GM19397 (cell line): ENCODE results near the gene HIP1.
"Not testable (repeated sequence)": the region's sequence is repeated elsewhere in the genome, so short reads cannot be mapped to it uniquely, and the experiment has no call there.

Experiments
- ATAC-seq: cut with Tn5 transposase; IDR thresholded peaks from one replicate; pipeline ENCODE4 v1.9.1; 2021; ENCODE audit warnings: mild to moderate bottlenecking, moderate library complexity; ENCODE audit not compliant: unreplicated experiment

The HIP1 gene

GRCh38 chr7:75687246-75688088 is 51.3 kb downstream of the HIP1 start:
- no peak for ATAC-seq

GRCh38 chr7:75686551-75686950 is 52.2 kb downstream of the HIP1 start:
- no peak for ATAC-seq

- not testable (repeated sequence) for ATAC-seq
Measured at GRCh38 chr7:75682052-75682451, 56.7 kb downstream of the HIP1 start.

- ATAC-seq = no peak
Measured at GRCh38 chr7:75679060-75679459, 59.7 kb downstream of the HIP1 start.

GRCh38 chr7:75669579-75669978 is 69.2 kb downstream of the HIP1 start:
- ATAC-seq = no peak

DNA sequence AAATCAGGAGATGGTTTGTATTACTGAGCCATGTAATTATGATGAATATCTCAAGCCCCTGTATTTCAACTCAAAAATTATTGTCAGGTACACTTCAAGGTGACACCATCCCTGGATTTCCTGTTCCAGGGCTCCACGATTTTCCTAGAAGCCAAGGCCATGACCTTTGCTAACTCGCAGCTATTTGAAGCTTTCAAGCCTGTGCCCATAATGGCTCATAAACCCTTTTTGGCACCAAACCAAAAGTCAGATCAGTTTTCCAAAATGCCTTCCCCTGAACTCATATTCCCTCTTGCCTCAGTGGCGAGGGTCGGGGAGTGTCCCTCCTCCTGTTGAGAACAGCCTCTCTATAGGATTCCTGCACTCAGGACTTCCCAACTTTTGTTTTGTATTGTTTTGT is 70.8 kb downstream of the HIP1 start:
- no peak for ATAC-seq

DNA sequence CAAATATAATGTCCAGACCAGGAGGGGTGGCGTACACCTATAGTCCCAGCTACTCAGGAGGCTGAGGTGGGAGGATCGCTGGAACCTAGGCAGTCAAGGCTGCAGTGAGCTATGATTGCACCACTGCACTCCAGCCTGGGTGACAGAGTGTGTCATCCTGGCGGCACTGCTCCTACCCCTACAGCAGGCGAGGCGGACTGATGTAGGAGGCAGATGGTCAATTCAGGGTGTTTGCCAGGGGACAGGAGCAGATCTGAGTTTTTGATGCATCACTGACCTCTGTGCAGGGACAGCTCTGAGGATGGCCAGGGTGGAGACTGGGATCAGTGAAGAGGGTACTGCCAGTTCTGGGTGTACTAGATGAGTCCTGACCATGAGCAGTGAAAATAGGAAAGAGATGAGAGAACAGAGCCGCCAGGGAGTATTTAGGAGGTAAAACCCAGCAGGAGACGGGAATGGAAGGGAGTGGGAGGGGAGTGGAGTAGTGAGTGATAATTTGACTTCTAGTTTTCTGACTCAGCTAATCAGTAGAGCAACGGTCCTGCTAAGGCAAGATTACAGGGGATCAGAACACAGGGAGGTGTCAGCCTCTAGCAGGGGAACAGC is 75.3 kb downstream of the HIP1 start:
- peak; percentile 47 for ATAC-seq

GRCh38 chr7:75662579-75663301 is 76.0 kb downstream of the HIP1 start:
- peak; percentile 90 for ATAC-seq

DNA sequence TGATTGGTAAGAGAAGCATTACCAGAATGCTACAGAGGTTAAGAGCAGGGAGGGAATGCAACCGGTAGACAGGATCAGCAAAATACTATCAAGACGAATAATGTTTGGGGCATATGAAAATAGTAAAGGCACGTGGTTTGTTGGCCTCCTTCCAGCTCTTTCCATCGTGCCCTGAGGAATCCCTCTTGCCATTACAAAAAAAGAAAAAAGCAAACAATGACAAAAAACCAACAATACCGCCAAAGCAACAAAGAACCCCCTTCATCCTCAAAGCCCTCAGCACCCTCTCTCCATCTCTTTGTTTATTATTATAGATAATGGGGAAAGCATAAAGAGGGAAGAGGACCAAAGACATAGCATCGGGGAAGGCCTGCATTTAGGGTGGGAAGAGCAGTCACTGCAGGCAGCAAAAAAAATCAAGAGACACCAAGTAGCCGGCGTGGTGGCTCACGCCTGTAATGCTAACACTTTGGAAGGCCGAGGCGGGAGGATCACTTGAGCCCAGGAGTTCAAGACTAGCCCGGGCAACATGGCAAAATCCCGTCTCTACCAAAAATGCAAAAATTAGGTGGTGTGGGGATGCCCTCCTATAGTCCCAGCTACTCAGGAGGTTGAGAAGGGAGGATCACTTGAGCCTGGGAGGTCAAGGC is 78.0 kb downstream of the HIP1 start:
- no peak for ATAC-seq

DNA sequence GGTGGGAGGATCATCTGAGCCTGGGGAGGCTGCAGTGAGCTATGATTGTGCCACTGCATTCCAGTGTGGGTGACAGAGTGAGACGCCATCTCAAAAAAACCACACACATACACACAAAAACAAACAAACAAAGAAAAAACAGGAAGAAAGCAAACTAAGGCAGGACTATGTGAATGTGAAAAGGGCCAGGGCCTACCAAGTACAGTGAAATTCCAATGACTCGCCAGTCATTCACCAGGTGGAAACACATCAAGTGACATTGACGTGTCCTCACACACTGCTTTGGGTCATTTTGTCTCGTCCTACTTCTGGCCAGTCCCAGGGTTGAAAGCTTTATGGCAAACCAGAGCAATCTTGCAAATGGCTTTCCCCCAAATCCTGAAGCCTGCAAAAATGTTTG is 79.9 kb downstream of the HIP1 start:
- no peak for ATAC-seq

- no peak for ATAC-seq
Measured at GRCh38 chr7:75658369-75658768, 80.4 kb downstream of the HIP1 start.

GRCh38 chr7:75657866-75658265 is 80.9 kb downstream of the HIP1 start:
- no peak for ATAC-seq

DNA sequence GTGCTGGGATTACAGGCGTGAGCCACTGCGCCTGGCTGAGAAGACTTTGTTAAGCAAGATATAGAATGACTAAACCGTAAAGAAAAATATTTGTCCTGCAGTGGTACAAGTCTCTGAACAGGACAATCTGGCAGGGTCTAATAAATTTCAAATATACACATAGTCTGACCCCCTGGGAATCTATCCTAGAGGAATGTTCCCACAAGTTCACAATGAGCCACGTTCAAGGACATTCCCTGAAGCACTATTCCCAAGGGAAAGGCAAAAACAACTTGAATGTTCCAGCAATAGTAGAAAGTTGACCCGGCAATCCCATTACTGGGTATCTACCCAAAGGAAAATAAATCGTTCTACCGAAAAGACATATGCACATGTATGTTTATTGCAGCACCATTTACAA is 82.0 kb downstream of the HIP1 start:
- ATAC-seq = no peak

DNA sequence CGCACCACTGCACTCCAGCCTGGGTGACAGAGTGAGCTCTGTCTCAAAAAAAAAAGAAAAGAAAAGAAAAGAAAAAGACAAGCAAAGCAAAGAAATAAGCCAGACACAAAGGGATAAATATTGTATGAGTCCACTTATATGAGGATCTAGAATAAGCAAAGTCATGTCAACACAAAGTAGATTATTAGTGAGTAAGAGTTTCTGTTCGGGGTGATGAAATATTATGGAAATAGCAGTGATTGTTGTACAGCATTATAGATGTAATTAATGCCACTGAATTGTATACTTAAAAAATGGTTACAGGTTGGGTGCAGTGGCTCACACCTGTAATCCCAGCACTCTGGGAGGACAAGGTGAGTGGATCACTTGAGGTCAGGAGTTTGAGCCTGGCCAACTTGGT is 83.2 kb downstream of the HIP1 start:
- ATAC-seq = no peak

DNA sequence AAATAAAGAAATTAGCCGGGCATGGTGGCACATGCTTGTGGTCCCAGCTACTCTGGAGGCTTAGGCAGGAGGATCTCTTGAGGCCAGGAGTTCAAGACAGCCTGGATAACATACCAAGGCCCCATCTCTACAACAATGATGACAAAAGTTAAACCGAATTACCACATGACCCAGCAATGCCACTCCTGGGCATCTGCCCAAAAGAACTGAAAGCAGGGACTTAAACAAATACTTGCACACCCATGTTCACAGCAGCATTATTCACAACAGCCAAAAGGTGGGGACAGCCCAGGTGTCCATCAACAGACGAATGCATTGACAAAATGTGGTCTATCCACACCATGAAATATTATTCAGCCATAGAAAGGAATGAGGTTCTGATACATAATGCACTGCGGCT is 83.9 kb downstream of the HIP1 start:
- ATAC-seq = no peak

DNA sequence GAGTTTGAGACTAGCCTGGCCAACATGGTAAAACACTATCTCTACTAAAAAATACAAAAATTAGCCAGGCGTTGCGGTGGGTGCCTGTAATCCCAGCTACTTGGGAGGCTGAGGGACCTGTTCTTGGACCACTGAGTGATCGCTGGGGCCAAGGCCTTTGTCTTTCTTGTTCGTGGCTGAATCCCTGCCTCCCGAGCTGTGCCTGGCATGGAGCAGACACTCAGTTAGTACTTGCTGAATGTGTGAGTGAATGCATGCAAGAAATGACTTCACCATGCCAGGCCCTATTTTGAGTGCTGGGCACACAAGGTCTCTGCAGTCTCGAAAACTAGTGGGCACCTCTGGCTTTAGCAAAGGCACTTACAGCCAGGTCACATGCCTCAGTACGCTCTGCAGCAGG is 85.1 kb downstream of the HIP1 start:
- ATAC-seq = no peak

GRCh38 chr7:75652788-75653187 is 86.0 kb downstream of the HIP1 start:
- ATAC-seq = no peak

- ATAC-seq = no peak
Measured at GRCh38 chr7:75650681-75651080, 88.1 kb downstream of the HIP1 start.

- no peak for ATAC-seq
Measured at GRCh38 chr7:75650062-75650461, 88.7 kb downstream of the HIP1 start.

- no peak for ATAC-seq
Measured at GRCh38 chr7:75649462-75649861, 89.3 kb downstream of the HIP1 start.

- no peak for ATAC-seq
Measured at GRCh38 chr7:75647709-75648438, 90.9 kb downstream of the HIP1 start.
